WTC11 (cell line): ENCODE measurements around the gene MRPL24.

ENCODE experiments used
- GABPB1 ChIP-seq: sonication (generic); formaldehyde crosslinking; IDR thresholded peaks from 2 replicates; pipeline ENCODE4 v1.8.1; 2023; ENCODE audit warnings: mild to moderate bottlenecking, missing genetic modification reagents
- ZNF281 ChIP-seq: sonication (generic); formaldehyde crosslinking; IDR thresholded peaks from 2 replicates; pipeline ENCODE4 v1.8.0; 2023; ENCODE audit warnings: mild to moderate bottlenecking, missing genetic modification reagents

- no peak for TF ChIP-seq ZNF281 (CRISPR knock-in tag)
- TF ChIP-seq GABPB1 (CRISPR knock-in tag), result no peak
These were observed 44.1 kb downstream of the MRPL24 start for GRCh38 chr1:156696755-156697154.
